Muscle layer of colon (tissue), 2 donors: Measurements from ENCODE around the gene USP34.

Source experiments
- H3K27ac ChIP-seq: one replicate; pipeline ENCODE4 v1.7.0; 2013; ENCODE audit warnings: low read depth, mild to moderate bottlenecking, low read length, moderate library complexity
- H3K27me3 ChIP-seq, 2 donors: one replicate each; pipeline ENCODE4 v1.7.0; 2013; ENCODE audit warnings: low read length in 2 of 2, mild to moderate bottlenecking in 2 of 2; ENCODE audit not compliant: insufficient read depth in 2 of 2, control insufficient read depth in 1 of 2
- H3K36me3 ChIP-seq: one replicate; pipeline ENCODE4 v1.7.0; 2013; ENCODE audit warnings: mild to moderate bottlenecking, low read length; ENCODE audit not compliant: insufficient read depth
- H3K4me1 ChIP-seq: one replicate; pipeline ENCODE4 v1.7.0; 2013; ENCODE audit warnings: mild to moderate bottlenecking, low read length; ENCODE audit not compliant: insufficient read depth
- H3K4me3 ChIP-seq, 2 donors: one replicate each; pipeline ENCODE4 v1.7.0; 2013; ENCODE audit warnings: low read length in 2 of 2, low read depth in 1 of 2, mild to moderate bottlenecking in 1 of 2, moderate library complexity in 1 of 2
- H3K9ac ChIP-seq: one replicate; pipeline ENCODE4 v1.7.0; 2013; ENCODE audit warnings: low read length
- H3K9me3 ChIP-seq: one replicate; pipeline ENCODE4 v1.7.0; 2013; ENCODE audit warnings: mild to moderate bottlenecking, low read length
- donor health status: abdominal sarcoma.
- donor health status: Adenocarcinoma of cecum.

The USP34 gene

GRCh38 chr2:61193670-61194561, 277.0 kb downstream of the USP34 start:
- Histone ChIP-seq H3K4me3 (no peak overlapping the region), H3K27ac (no peak overlapping the region), H3K36me3 (peaks cover 44% of the 10 kb centered on the region), H3K9ac (no peak overlapping the region), H3K9me3 (no peaks in the 10 kb centered on the region), H3K27me3 (no peaks in the 10 kb centered on the region), H3K4me1 (no peaks in the 10 kb centered on the region)

- Histone ChIP-seq H3K4me3 (no peak overlapping the region), H3K9ac (no peak overlapping the region), H3K36me3 (peaks cover 87% of the 10 kb centered on the region), H3K4me1 (peaks cover 4% of the 10 kb centered on the region), H3K9me3 (no peaks in the 10 kb centered on the region), H3K27me3 (no peaks in the 10 kb centered on the region), H3K27ac (no peak overlapping the region)
Observed at GRCh38 chr2:61187085-61187484, 283.8 kb downstream of the USP34 start.

- Histone ChIP-seq H3K27me3 (no peaks in the 10 kb centered on the region), H3K36me3 (peaks cover 83% of the 10 kb centered on the region), H3K27ac (no peak overlapping the region), H3K9ac (no peak overlapping the region), H3K9me3 (no peaks in the 10 kb centered on the region), H3K4me3 (no peak overlapping the region), H3K4me1 (peaks cover 22% of the 10 kb centered on the region)
Observed at GRCh38 chr2:61185231-61185728, 285.6 kb downstream of the USP34 start.

GRCh38 chr2:61184263-61184662, 286.6 kb downstream of the USP34 start:
- Histone ChIP-seq H3K27me3 (no peaks in the 10 kb centered on the region), H3K4me3 (no peak overlapping the region), H3K9ac (no peak overlapping the region), H3K4me1 (peaks cover 32% of the 10 kb centered on the region), H3K9me3 (no peaks in the 10 kb centered on the region), H3K27ac (no peak overlapping the region), H3K36me3 (peaks cover 75% of the 10 kb centered on the region)

GRCh38 chr2:61183795-61184194, 287.1 kb downstream of the USP34 start:
- Histone ChIP-seq H3K27me3 (no peaks in the 10 kb centered on the region), H3K36me3 (peaks cover 73% of the 10 kb centered on the region), H3K4me3 (no peak overlapping the region)

GRCh38 chr2:61182059-61182383, 288.9 kb downstream of the USP34 start:
- Histone ChIP-seq H3K4me3 (peak overlapping the region in 1 of 2 donors; percentile 0), H3K4me1 (peaks cover 44% of the 10 kb centered on the region), H3K27me3 (no peaks in the 10 kb centered on the region), H3K27ac (peak overlapping the region; percentile 16), H3K9ac (no peak overlapping the region), H3K36me3 (peaks cover 55% of the 10 kb centered on the region), H3K9me3 (no peaks in the 10 kb centered on the region)

More at GRCh38 chr2:61183795-61184194, 287.1 kb downstream of the USP34 start:
- Histone ChIP-seq H3K4me1 (peaks cover 37% of the 10 kb centered on the region), H3K9ac (no peak overlapping the region), H3K27ac (no peak overlapping the region), H3K9me3 (no peaks in the 10 kb centered on the region)

- H3K4me3 ChIP-seq, result peak overlapping the region in 1 of 2 donors; percentile 0
- H3K9me3 ChIP-seq, result no peaks in the 10 kb centered on the region
- H3K36me3 ChIP-seq, result peaks cover 50% of the 10 kb centered on the region
- H3K4me1 ChIP-seq, result peaks cover 45% of the 10 kb centered on the region
- no peaks in the 10 kb centered on the region for H3K27me3 ChIP-seq
- H3K9ac ChIP-seq, result peak overlapping the region; percentile 11
- peak overlapping the region; percentile 16 for H3K27ac ChIP-seq
Observed at GRCh38 chr2:61181382-61182058, 289.4 kb downstream of the USP34 start.

GRCh38 chr2:61180686-61181085, 290.2 kb downstream of the USP34 start:
- peak overlapping the region in 1 of 2 donors; percentile 17 for H3K4me3 ChIP-seq
- H3K9me3 ChIP-seq, result no peaks in the 10 kb centered on the region
- no peaks in the 10 kb centered on the region for H3K27me3 ChIP-seq
- H3K9ac ChIP-seq, result peak overlapping the region; percentile 7
- peak overlapping the region; percentile 73 for H3K27ac ChIP-seq
- peaks cover 43% of the 10 kb centered on the region for H3K36me3 ChIP-seq
- H3K4me1 ChIP-seq, result peaks cover 49% of the 10 kb centered on the region

- Histone ChIP-seq H3K36me3 (peaks cover 37% of the 10 kb centered on the region), H3K4me3 (peak overlapping the region in 1 of 2 donors; percentile 17), H3K27ac (peak overlapping the region; percentile 73), H3K4me1 (peaks cover 49% of the 10 kb centered on the region), H3K9ac (peak overlapping the region; percentile 7), H3K9me3 (no peaks in the 10 kb centered on the region), H3K27me3 (no peaks in the 10 kb centered on the region)
Observed at GRCh38 chr2:61179701-61180639, 290.9 kb downstream of the USP34 start.

GRCh38 chr2:61178603-61179545, 292.0 kb downstream of the USP34 start:
- no peaks in the 10 kb centered on the region for H3K27me3 ChIP-seq
- H3K4me3 ChIP-seq, result peak overlapping the region in 1 of 2 donors; percentile 84
- no peaks in the 10 kb centered on the region for H3K9me3 ChIP-seq
- H3K36me3 ChIP-seq, result peaks cover 28% of the 10 kb centered on the region
- H3K9ac ChIP-seq, result no peak overlapping the region
- H3K4me1 ChIP-seq, result peaks cover 49% of the 10 kb centered on the region
- H3K27ac ChIP-seq, result peak overlapping the region; percentile 99
